CD4-positive, CD25-positive, alpha-beta regulatory T cell (primary cell): ENCODE results near the gene DEAF1. TPM values are rescaled to one million over a fixed set of nuclear protein-coding genes. Genes with fewer than 3 reads are reported as not detected.

Experiments
- ATAC-seq, 2 donors: fragments of 150-1000 bp; cut with Tn5 transposase; one replicate each; pipeline ENCODE4 v1.10.0; 2021; ENCODE audit warnings: low read depth in 2 of 2, moderate number of reproducible peaks in 2 of 2, moderate library complexity in 1 of 2
- DNase-seq, 3 donors: peaks; one replicate each; pipeline versions ENCODE4 v3.0.0 to v3.0.0-alpha.2; 2012 to 2022; ENCODE audit warnings: mixed read lengths in 1 of 3
- H3K27ac ChIP-seq: one replicate; pipeline ENCODE4 v1.7.0; 2013; ENCODE audit warnings: mild to moderate bottlenecking, low read length; ENCODE audit not compliant: insufficient read depth, poor library complexity, severe bottlenecking
- H3K27me3 ChIP-seq: one replicate; pipeline ENCODE4 v1.7.0; 2013; ENCODE audit warnings: low read length; ENCODE audit not compliant: control insufficient read depth, insufficient read depth
- H3K36me3 ChIP-seq: one replicate; pipeline ENCODE4 v1.7.0; 2013; ENCODE audit warnings: mild to moderate bottlenecking, low read length, moderate library complexity; ENCODE audit not compliant: control insufficient read depth, insufficient read depth
- H3K4me1 ChIP-seq: 2 replicates; pipeline ENCODE4 v1.7.0; 2013; ENCODE audit warnings: mild to moderate bottlenecking, low read length; ENCODE audit not compliant: insufficient read depth, control insufficient read depth, poor library complexity, severe bottlenecking
- H3K4me3 ChIP-seq: one replicate; pipeline ENCODE4 v1.7.0; 2013; ENCODE audit warnings: low read depth, mild to moderate bottlenecking, low read length, moderate library complexity
- H3K9me3 ChIP-seq, 2 experiments: 1 replicate in 1 of 2; 2 replicates in 1 of 2; pipeline ENCODE4 v1.7.0; 2013; ENCODE audit warnings: low read length in 2 of 2, mild to moderate bottlenecking in 1 of 2, moderate library complexity in 1 of 2; ENCODE audit not compliant: control insufficient read depth in 2 of 2
- H3K27ac Mint-ChIP-seq, 3 donors: one replicate each; pipeline ENCODE4 v1.8.0; 2020 to 2022; ENCODE audit warnings: mild to moderate bottlenecking in 3 of 3, mixed read lengths in 3 of 3, moderate library complexity in 2 of 3
- H3K27me3 Mint-ChIP-seq: one replicate; pipeline ENCODE4 v1.8.0; 2022; ENCODE audit warnings: mild to moderate bottlenecking, mixed read lengths
- H3K36me3 Mint-ChIP-seq: one replicate; pipeline ENCODE4 v1.8.0; 2020; ENCODE audit warnings: mixed read lengths
- H3K4me1 Mint-ChIP-seq, 4 donors: one replicate each; pipeline ENCODE4 v1.8.0; 2020 to 2022; ENCODE audit warnings: mixed read lengths in 4 of 4, mild to moderate bottlenecking in 1 of 4
- H3K4me3 Mint-ChIP-seq, 4 donors: one replicate each; pipeline ENCODE4 v1.8.0; 2020 to 2022; ENCODE audit warnings: mild to moderate bottlenecking in 4 of 4, mixed read lengths in 4 of 4, moderate library complexity in 3 of 4
- H3K9me3 Mint-ChIP-seq, 7 donors: one replicate each; pipeline ENCODE4 v1.8.0; 2020 to 2022; ENCODE audit warnings: mixed read lengths in 7 of 7, mild to moderate bottlenecking in 3 of 7, moderate library complexity in 2 of 7
- polyA plus RNA-seq, 4 donors: library from polyadenylated mRNA; unstranded; fragments of 300-500 nt; fragmentation: Illumina TruSeq; gene quantifications; one replicate each; pipeline ENCODE4 v1.2.3, GENCODE V29; 2021
- total RNA-seq: library from RNA; stranded (reverse); gene quantifications from one replicate; pipeline ENCODE4 v1.2.3, GENCODE V29; 2022

Gene DEAF1
- total and polyA plus RNA-seq, 5 donors from 2014 or later: 33.5 to 84.1 (median 37.7) TPM

DNA sequence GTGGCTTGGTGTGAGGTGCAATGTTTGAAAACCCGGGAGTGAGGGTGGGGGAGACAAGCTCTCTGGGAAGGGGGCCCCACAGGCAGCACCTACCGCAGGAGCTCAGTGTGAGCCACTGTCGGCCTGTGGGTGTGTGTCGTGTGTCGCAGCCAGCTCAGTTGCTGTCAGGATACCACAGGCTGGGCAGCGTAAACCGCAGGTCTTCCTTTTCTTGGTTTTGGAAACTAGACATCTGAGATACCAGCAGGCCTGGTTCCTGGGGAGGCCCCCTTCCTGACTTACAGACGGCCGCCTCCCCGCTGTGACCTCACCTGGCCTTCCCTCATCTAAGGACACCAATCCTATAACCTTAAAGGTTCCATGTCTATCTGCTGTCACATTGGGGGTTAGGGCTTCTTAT is 98.6 kb downstream of the DEAF1 start:
- Histone ChIP-seq H3K27me3 (no peaks in the 10 kb centered on the region), H3K4me3 (no peak overlapping the region), H3K4me1 (no peaks in the 10 kb centered on the region), H3K9me3 (no peaks in the 10 kb centered on the region), H3K27ac (no peak overlapping the region), H3K36me3 (peaks cover 80% of the 10 kb centered on the region)
- ATAC-seq: no peak
- DNase-seq: no peak
- H3K27me3 Mint-ChIP-seq: no peaks in the 10 kb centered on the region
- H3K27ac Mint-ChIP-seq: no peak overlapping the region
- H3K36me3 Mint-ChIP-seq: peaks cover 19% of the 10 kb centered on the region
- H3K9me3 Mint-ChIP-seq: no peaks in the 10 kb centered on the region
- no peak overlapping the region for H3K4me3 Mint-ChIP-seq
- H3K4me1 Mint-ChIP-seq: no peaks in the 10 kb centered on the region

DNA sequence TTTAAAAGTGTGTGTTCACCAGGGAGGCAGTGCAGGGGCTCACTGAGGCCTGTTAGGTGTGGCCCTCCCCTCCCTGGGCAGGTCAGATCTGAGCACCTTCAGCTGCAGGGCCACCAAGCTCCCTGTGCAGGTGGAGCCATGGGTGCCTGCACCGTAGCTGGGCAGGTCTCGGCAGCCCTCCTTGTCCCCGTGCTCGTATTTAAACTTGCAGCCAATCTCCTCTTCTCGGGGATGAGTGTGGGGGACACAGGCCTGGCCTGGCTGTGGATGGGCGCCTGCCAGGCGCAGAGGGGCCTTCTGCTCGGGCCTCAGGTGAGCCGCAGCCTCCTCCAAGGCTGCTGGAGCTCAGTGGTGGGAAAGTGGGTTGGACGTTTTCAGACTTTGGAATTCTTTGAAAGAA is 99.6 kb downstream of the DEAF1 start:
- H3K4me1 ChIP-seq: no peaks in the 10 kb centered on the region
- no peak overlapping the region for H3K4me3 Mint-ChIP-seq
- H3K9me3 Mint-ChIP-seq: no peaks in the 10 kb centered on the region
- H3K4me3 ChIP-seq: no peak overlapping the region
- no peak overlapping the region for H3K27ac Mint-ChIP-seq
- H3K36me3 ChIP-seq: peaks cover 80% of the 10 kb centered on the region
- no peak for ATAC-seq
- H3K27ac ChIP-seq: no peak overlapping the region
- no peaks in the 10 kb centered on the region for H3K9me3 ChIP-seq
- no peak for DNase-seq
- H3K27me3 ChIP-seq: no peaks in the 10 kb centered on the region
- H3K27me3 Mint-ChIP-seq: no peaks in the 10 kb centered on the region
- no peaks in the 10 kb centered on the region for H3K4me1 Mint-ChIP-seq
- peaks cover 25% of the 10 kb centered on the region for H3K36me3 Mint-ChIP-seq

Other genes starting within 250 kb of the DEAF1 start
- 19.3 TPM for gene PTDSS2, start 244.9 kb downstream of the DEAF1 start, total RNA-seq
- 1 to 10 TPM; 6.1 to 8.3 (median 6.8) TPM for gene PTDSS2, start 244.9 kb downstream of the DEAF1 start, polyA plus RNA-seq
- 112 TPM for gene RNH1, start 188.0 kb downstream of the DEAF1 start, total RNA-seq
- 100 to 1,000 TPM; 126 to 155 (median 133) TPM for gene RNH1, start 188.0 kb downstream of the DEAF1 start, polyA plus RNA-seq
- 35.0 TPM for gene HRAS, start 159.6 kb downstream of the DEAF1 start, total RNA-seq
- 10 to 100 TPM; 15.9 to 35.2 (median 21.1) TPM for gene HRAS, start 159.6 kb downstream of the DEAF1 start, polyA plus RNA-seq
- 5.8 TPM for gene LRRC56, start 157.7 kb downstream of the DEAF1 start, total RNA-seq
- gene LRRC56, start 157.7 kb downstream of the DEAF1 start, polyA plus RNA-seq: 1 to 10 TPM in 2 of 4 donors, under 1 TPM in 2; 0.89 to 3.1 (median 1.8) TPM
- gene LMNTD2, start 134.5 kb downstream of the DEAF1 start, total RNA-seq: 5.1 TPM
- 1 to 10 TPM in 2 of 4 donors, under 1 TPM in 2; 0.79 to 1.4 (median 1.0) TPM for gene LMNTD2, start 134.5 kb downstream of the DEAF1 start, polyA plus RNA-seq
- 27.2 TPM for gene RASSF7, start 134.3 kb downstream of the DEAF1 start, total RNA-seq
- 10 to 100 TPM; 23.9 to 34.2 (median 31.8) TPM for gene RASSF7, start 134.3 kb downstream of the DEAF1 start, polyA plus RNA-seq
- gene PHRF1, start 118.8 kb downstream of the DEAF1 start, total RNA-seq: 43.8 TPM
- 1 to 10 TPM; 3.8 to 6.0 (median 5.0) TPM for gene PHRF1, start 118.8 kb downstream of the DEAF1 start, polyA plus RNA-seq
- gene IRF7, start 79.3 kb downstream of the DEAF1 start, total RNA-seq: 120 TPM
- gene IRF7, start 79.3 kb downstream of the DEAF1 start, polyA plus RNA-seq: 10 to 100 TPM; 27.2 to 38.9 (median 28.6) TPM
- not detected for gene CDHR5, start 70.3 kb downstream of the DEAF1 start, total RNA-seq
- gene CDHR5, start 70.3 kb downstream of the DEAF1 start, polyA plus RNA-seq: not detected
- not detected for gene SCT, start 68.0 kb downstream of the DEAF1 start, total RNA-seq
- not detected for gene SCT, start 68.0 kb downstream of the DEAF1 start, polyA plus RNA-seq
- not detected for gene DRD4, start 58.0 kb downstream of the DEAF1 start, total RNA-seq
- not detected for gene DRD4, start 58.0 kb downstream of the DEAF1 start, polyA plus RNA-seq
- gene TMEM80, start 594 bp upstream of the DEAF1 start, total RNA-seq: 26.3 TPM
- 10 to 100 TPM; 24.5 to 35.0 (median 27.0) TPM for gene TMEM80, start 594 bp upstream of the DEAF1 start, polyA plus RNA-seq
- gene EPS8L2, start 11.0 kb upstream of the DEAF1 start, total RNA-seq: 11.2 TPM
- gene EPS8L2, start 11.0 kb upstream of the DEAF1 start, polyA plus RNA-seq: 10 to 100 TPM; 17.4 to 19.4 (median 18.3) TPM
- 68.3 TPM for gene TALDO1, start 52.2 kb upstream of the DEAF1 start, total RNA-seq
- gene TALDO1, start 52.2 kb upstream of the DEAF1 start, polyA plus RNA-seq: 100 to 1,000 TPM; 227 to 274 (median 240) TPM
- gene GATD1, start 82.3 kb upstream of the DEAF1 start, total RNA-seq: 42.1 TPM
- gene GATD1, start 82.3 kb upstream of the DEAF1 start, polyA plus RNA-seq: 1 to 10 TPM; 3.6 to 5.5 (median 4.8) TPM
- not detected for gene CEND1, start 94.9 kb upstream of the DEAF1 start, total RNA-seq
- gene CEND1, start 94.9 kb upstream of the DEAF1 start, polyA plus RNA-seq: under 1 TPM in 3 of 4 donors, not detected in 1; 0.47 to 0.67 (median 0.49) TPM
- gene SLC25A22, start 103.1 kb upstream of the DEAF1 start, total RNA-seq: 20.3 TPM
- gene SLC25A22, start 103.1 kb upstream of the DEAF1 start, polyA plus RNA-seq: 1 to 10 TPM; 5.3 to 6.6 (median 6.4) TPM
- gene PIDD1, start 110.0 kb upstream of the DEAF1 start, total RNA-seq: 31.7 TPM
- 1 to 10 TPM; 1.8 to 6.7 (median 4.3) TPM for gene PIDD1, start 110.0 kb upstream of the DEAF1 start, polyA plus RNA-seq
- 2,852 TPM for gene RPLP2, start 114.7 kb upstream of the DEAF1 start, total RNA-seq
- 1,000 to 10,000 TPM; 2,313 to 3,705 (median 3,130) TPM for gene RPLP2, start 114.7 kb upstream of the DEAF1 start, polyA plus RNA-seq
- 195 TPM for gene PNPLA2, start 123.7 kb upstream of the DEAF1 start, total RNA-seq
- gene PNPLA2, start 123.7 kb upstream of the DEAF1 start, polyA plus RNA-seq: 10 to 100 TPM; 23.9 to 28.0 (median 24.6) TPM
- 1.2 TPM for gene CRACR2B, start 132.7 kb upstream of the DEAF1 start, total RNA-seq
- under 1 TPM in 3 of 4 donors, not detected in 1; 0.11 to 0.24 (median 0.18) TPM for gene CRACR2B, start 132.7 kb upstream of the DEAF1 start, polyA plus RNA-seq
- 20.7 TPM for gene CD151, start 137.7 kb upstream of the DEAF1 start, total RNA-seq
- 10 to 100 TPM in 2 of 4 donors, 1 to 10 TPM in 2; 5.5 to 15.9 (median 8.8) TPM for gene CD151, start 137.7 kb upstream of the DEAF1 start, polyA plus RNA-seq
- gene POLR2L, start 147.3 kb upstream of the DEAF1 start, total RNA-seq: 43.1 TPM
- gene POLR2L, start 147.3 kb upstream of the DEAF1 start, polyA plus RNA-seq: 100 to 1,000 TPM in 1 of 4 donors, 10 to 100 TPM in 3; 62.7 to 101 (median 75.3) TPM
- gene TSPAN4, start 147.6 kb upstream of the DEAF1 start, total RNA-seq: 2.2 TPM
- 1 to 10 TPM; 1.2 to 1.7 (median 1.4) TPM for gene TSPAN4, start 147.6 kb upstream of the DEAF1 start, polyA plus RNA-seq
- 28.7 TPM for gene CHID1, start 215.6 kb upstream of the DEAF1 start, total RNA-seq
- gene CHID1, start 215.6 kb upstream of the DEAF1 start, polyA plus RNA-seq: 10 to 100 TPM; 40.2 to 50.6 (median 47.7) TPM
- 85.9 TPM for gene AP2A2, start 230.6 kb upstream of the DEAF1 start, total RNA-seq
- gene AP2A2, start 230.6 kb upstream of the DEAF1 start, polyA plus RNA-seq: 10 to 100 TPM in 1 of 4 donors, 1 to 10 TPM in 3; 6.2 to 10.2 (median 7.0) TPM